Gastroesophageal sphincter (tissue), 4 donors: ENCODE measurements around the gene VAV1. TPM values are rescaled to one million over a fixed set of nuclear protein-coding genes. Genes with fewer than 3 reads are reported as not detected.
"Not testable (repeated sequence)": the region's sequence is repeated elsewhere in the genome, so short reads cannot be mapped to it uniquely, and the experiment has no call there.

Experiments used
- ATAC-seq: fragments of 150-250 bp; one replicate; pipeline ENCODE4 v1.9.1; 2016; ENCODE audit warnings: mild to moderate bottlenecking, moderate library complexity
- H3K27ac ChIP-seq, 4 donors: fragments of 200-600 bp; sonication (generic) in 3 of 4; 1 replicate in 3 of 4; 2 replicates in 1 of 4; pipeline ENCODE4 v1.5.1; 2016 to 2019
- H3K27me3 ChIP-seq: fragments of 200-600 bp; sonication (generic); one replicate; pipeline ENCODE4 v1.5.1; 2019
- H3K36me3 ChIP-seq, 2 donors: fragments of 200-600 bp; sonication (generic); one replicate each; pipeline ENCODE4 v1.5.1; 2019; ENCODE audit warnings: control low read depth in 1 of 2
- H3K4me1 ChIP-seq, 3 donors: fragments of 200-600 bp; sonication (generic); 1 replicate in 2 of 3; 2 replicates in 1 of 3; pipeline ENCODE4 v1.5.1; 2016 to 2019; ENCODE audit warnings: control low read depth in 2 of 3
- H3K4me3 ChIP-seq, 2 donors: fragments of 200-600 bp; sonication (generic); one replicate each; pipeline ENCODE4 v1.5.1; 2019; ENCODE audit warnings: mild to moderate bottlenecking in 1 of 2, moderate library complexity in 1 of 2
- H3K9me3 ChIP-seq, 3 donors: fragments of 200-600 bp; sonication (generic); one replicate each; pipeline ENCODE4 v1.5.1; 2017 to 2019; ENCODE audit warnings: control low read depth in 2 of 3
- EP300 ChIP-seq: sonication (generic); formaldehyde crosslinking; IDR thresholded peaks from one replicate; pipeline ENCODE4 v1.6.1; 2017; ENCODE audit warnings: antibody characterized with exemption, mild to moderate bottlenecking
- POLR2A ChIP-seq, 2 donors: fragments of 450-650 bp; IDR thresholded peaks; one replicate each; pipeline ENCODE4 v1.6.1; 2017; ENCODE audit warnings: antibody characterized with exemption in 2 of 2, mild to moderate bottlenecking in 2 of 2, moderate library complexity in 1 of 2
- POLR2AphosphoS5 ChIP-seq: sonication (generic); formaldehyde crosslinking; IDR thresholded peaks from one replicate; pipeline ENCODE4 v1.6.1; 2017; ENCODE audit warnings: antibody characterized with exemption
- WGBS, 2 donors: methylation state at CpG; one replicate each; pipeline ENCODE4 v1.1.5; 2018; ENCODE audit warnings: low coverage in 1 of 2; 5-methylcytosine and 5-hydroxymethylcytosine counted together
- total RNA-seq, 4 donors: library from RNA; depleted of rRNA; stranded (reverse); fragments of >200 nt; gene quantifications; one replicate each; pipeline ENCODE4 v1.1.0, GENCODE V29; 2016
- TF ChIP-seq, protein P1 (sequence below), 4 experiments: fragments of 200-600 bp in 2 of 4; fragments of 450-650 bp in 2 of 4; sonication (generic) in 1 of 4; IDR thresholded peaks; one replicate each; pipeline ENCODE4 v1.5.1; 2017 to 2019; ENCODE audit warnings: antibody characterized with exemption in 4 of 4, mild to moderate bottlenecking in 2 of 4, moderate library complexity in 2 of 4

Gene VAV1
- total RNA-seq, 4 donors from 2014 or later: 2.3 to 7.8 (median 5.7) TPM

DNA sequence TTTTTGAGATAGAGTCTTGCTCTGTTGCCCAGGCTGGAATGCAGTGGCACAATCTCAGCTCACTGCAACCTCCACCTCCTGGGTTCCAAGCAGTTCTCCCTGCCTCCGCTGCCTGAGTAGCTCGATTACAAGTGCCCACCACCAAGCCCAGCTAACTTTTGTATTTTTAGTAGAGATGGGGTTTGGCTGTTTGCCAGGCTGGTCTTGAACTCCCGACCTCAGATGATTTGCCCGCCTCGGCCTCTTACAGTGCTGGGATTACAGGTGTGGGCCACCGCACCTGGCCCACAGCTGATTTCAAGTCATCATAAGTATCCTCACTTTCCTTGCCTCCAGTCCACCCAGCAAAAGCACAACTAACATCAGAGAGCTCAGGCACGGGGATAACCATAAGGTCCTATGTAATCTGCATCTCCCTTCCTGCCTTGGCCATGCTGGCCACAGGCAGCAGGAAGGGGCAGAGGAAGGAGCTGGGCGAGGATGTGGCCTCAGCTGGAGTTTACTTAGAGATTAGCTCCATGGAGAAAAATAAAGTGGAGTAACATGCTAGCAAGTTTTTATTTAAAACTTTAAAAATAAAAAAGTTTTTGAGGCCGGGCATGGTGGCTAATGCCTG, 91.9 kb downstream of the VAV1 start:
- Histone ChIP-seq H3K4me1 (peaks cover 0 to 9% (median 0%) of the 10 kb centered on the region in 3 donors), H3K27me3 (peaks cover 72% of the 10 kb centered on the region), H3K36me3 (no peaks in the 10 kb centered on the region), H3K9me3 (no peaks in the 10 kb centered on the region), H3K4me3 (no peak overlapping the region), H3K27ac (no peak overlapping the region)
- TF ChIP-seq EP300 (no peak), POLR2A (IDR thresholded peaks at IDR 0.05) (no peak), POLR2AphosphoS5 (no peak)
- TF ChIP-seq, protein P1, sequence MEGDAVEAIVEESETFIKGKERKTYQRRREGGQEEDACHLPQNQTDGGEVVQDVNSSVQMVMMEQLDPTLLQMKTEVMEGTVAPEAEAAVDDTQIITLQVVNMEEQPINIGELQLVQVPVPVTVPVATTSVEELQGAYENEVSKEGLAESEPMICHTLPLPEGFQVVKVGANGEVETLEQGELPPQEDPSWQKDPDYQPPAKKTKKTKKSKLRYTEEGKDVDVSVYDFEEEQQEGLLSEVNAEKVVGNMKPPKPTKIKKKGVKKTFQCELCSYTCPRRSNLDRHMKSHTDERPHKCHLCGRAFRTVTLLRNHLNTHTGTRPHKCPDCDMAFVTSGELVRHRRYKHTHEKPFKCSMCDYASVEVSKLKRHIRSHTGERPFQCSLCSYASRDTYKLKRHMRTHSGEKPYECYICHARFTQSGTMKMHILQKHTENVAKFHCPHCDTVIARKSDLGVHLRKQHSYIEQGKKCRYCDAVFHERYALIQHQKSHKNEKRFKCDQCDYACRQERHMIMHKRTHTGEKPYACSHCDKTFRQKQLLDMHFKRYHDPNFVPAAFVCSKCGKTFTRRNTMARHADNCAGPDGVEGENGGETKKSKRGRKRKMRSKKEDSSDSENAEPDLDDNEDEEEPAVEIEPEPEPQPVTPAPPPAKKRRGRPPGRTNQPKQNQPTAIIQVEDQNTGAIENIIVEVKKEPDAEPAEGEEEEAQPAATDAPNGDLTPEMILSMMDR (IDR thresholded peaks at IDR 0.05): no peak
- ATAC-seq: no peak
- 59 to 70% methylated on average over 2 to 5 of the region's 9 CpGs for WGBS, 2 donors

DNA sequence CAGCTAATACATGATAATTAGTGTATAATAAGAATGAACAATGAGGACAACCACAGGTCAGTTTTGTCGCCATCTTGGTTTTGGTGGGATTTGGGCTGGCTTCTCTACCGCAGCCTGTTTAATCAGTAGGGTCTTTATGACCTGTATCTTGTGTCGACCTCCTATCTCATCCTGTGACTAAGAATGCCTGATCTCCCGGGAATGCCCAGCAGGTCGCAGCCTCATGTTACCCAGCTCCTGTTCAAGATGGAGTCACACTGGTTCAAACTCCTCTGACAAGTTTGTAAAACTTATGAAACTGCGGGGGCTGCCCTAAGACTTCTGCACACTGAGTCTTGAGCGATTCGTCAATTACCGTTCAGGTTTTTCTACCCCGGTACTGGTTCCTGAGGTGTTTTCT, 93.3 kb downstream of the VAV1 start:
- Histone ChIP-seq H3K27ac (no peak overlapping the region), H3K9me3 (no peaks in the 10 kb centered on the region), H3K27me3 (peaks cover 79% of the 10 kb centered on the region), H3K4me3 (no peak overlapping the region), H3K4me1 (peaks cover 0 to 9% (median 0%) of the 10 kb centered on the region in 3 donors), H3K36me3 (no peaks in the 10 kb centered on the region)
- TF ChIP-seq POLR2AphosphoS5 (no peak), POLR2A (IDR thresholded peaks at IDR 0.05) (no peak), EP300 (no peak)
- TF ChIP-seq, protein P1 (IDR thresholded peaks at IDR 0.05): no peak
- 66 to 69% methylated on average over 8 to 10 of the region's 10 CpGs for WGBS, 2 donors
- ATAC-seq: no peak

DNA sequence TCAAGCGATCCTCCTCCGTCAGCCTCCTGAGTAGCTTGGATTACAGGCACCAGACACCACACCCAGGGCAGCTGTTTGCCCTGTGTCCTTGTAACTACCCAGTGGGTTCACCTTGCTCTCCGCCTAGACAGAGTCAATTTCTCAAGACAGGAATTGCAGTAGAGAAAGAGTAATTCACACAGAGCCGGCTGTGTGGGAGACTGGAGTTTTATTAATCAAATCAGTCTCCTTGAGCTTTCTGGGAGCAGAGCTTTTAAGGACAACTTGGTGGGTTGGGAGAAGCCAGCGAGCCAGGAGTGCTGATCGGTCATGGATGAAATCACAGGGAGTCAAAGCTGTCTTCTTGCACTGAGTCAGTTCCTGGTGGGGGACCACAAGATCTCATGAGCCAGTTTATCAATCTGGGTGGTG, 94.2 kb downstream of the VAV1 start:
- TF ChIP-seq, protein P1 (IDR thresholded peaks at IDR 0.05): no peak
- TF ChIP-seq POLR2A (IDR thresholded peaks at IDR 0.05) (no peak), EP300 (no peak), POLR2AphosphoS5 (no peak)
- ATAC-seq: no peak
- 28% methylated on average over 4 of the region's 6 CpGs; no CpG with 5 or more reads in 1 of the 2 donors for WGBS, 2 donors

DNA sequence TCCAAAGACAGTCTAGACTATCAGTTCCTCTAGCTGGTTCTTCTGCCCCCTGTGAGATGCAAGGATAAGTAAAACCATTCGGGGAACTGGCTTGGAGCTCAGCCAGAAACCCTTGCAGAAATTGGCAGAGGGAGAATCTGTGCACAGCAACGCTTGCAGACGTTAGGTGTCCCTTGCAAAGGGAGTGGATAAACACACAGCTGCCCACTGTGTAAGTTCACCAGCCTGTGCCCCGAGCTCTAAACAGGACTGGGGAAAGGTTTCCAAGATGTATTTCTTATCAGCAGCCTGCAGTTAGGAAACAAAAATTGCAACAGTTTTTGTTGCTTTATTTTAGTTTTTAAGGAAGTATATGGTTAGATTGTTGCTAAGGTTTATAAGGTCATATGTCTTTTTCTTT, 95.8 kb downstream of the VAV1 start:
- no peak for ATAC-seq
- no peak overlapping the region for H3K4me3 ChIP-seq
- H3K4me1 ChIP-seq: peaks cover 0 to under 1% (median 0%) of the 10 kb centered on the region in 3 donors
- peaks cover 75% of the 10 kb centered on the region for H3K27me3 ChIP-seq
- WGBS, 2 donors: 0 to 4% methylated on average over 1 to 4 of the region's 4 CpGs
- no peaks in the 10 kb centered on the region for H3K36me3 ChIP-seq
- TF ChIP-seq EP300 (no peak), POLR2A (IDR thresholded peaks at IDR 0.05) (no peak), POLR2AphosphoS5 (no peak)
- TF ChIP-seq, protein P1 (IDR thresholded peaks at IDR 0.05): no peak
- H3K9me3 ChIP-seq: no peaks in the 10 kb centered on the region
- no peak overlapping the region for H3K27ac ChIP-seq

More for the DNA sequence above, 94.2 kb downstream of the VAV1 start:
- H3K36me3 ChIP-seq: no peaks in the 10 kb centered on the region
- no peak overlapping the region for H3K27ac ChIP-seq
- no peaks in the 10 kb centered on the region for H3K9me3 ChIP-seq
- peaks cover 0 to 9% (median 0%) of the 10 kb centered on the region in 3 donors for H3K4me1 ChIP-seq
- peaks cover 80% of the 10 kb centered on the region for H3K27me3 ChIP-seq
- no peak overlapping the region for H3K4me3 ChIP-seq

DNA sequence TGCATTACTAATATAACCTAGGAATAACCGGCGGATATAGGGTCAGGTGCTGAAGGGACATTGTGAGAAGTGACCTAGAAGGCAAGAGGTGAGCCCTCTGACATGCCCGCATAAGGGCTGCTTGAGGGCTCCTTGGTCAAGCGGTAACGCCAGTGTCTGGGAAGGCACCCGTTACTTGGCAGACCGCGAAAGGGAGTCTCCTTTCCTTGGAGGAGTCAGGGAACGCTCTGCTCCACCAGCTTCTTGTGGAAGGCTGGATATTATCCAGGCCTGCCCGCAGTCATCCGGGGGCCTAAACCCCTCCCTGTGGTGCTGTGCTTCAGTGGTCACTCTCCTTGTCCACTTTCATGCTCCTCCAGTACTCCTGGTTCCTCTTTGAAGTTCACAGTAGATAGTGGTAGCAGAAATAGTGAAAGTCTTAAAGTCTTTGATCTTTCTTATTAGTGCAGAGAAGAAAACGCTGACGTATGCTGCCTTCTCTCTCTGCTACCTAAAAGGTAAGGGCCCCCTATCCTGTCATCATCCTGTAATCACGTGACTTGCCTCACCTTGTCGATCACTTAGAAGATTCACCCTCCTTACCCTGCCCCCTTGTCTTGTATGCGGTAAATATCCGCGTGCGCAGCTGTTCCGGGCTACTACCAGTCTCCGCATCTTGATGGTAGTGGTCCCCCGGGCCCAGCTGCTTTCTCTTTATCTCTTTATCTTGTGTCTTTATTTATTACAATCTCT, 96.8 kb downstream of the VAV1 start:
- H3K4me3 ChIP-seq, ATAC-seq, H3K36me3 ChIP-seq, H3K4me1 ChIP-seq, H3K27ac ChIP-seq, H3K9me3 ChIP-seq: not testable (repeated sequence)
- H3K27me3 ChIP-seq: peaks cover 67% of the 10 kb centered on the region
- WGBS, 2 donors: 81 to 89% methylated on average over 14 to 19 of the region's 22 CpGs
